Smooth muscle cell (in vitro differentiated cells): ENCODE measurements around the gene PLEKHA5. TPM values are rescaled to one million over a fixed set of nuclear protein-coding genes. Genes with fewer than 3 reads are reported as not detected.

Experiments used
- DNase-seq: peaks from one replicate; lab custom pipeline; 2025; ENCODE audit not compliant: unreplicated experiment; lab: John Stamatoyannopoulos, UW
- H2AFZ ChIP-seq: fragments of 200-600 bp; sonication (generic); 2 replicates; pipeline ENCODE4 v1.6.0; 2016; ENCODE audit warnings: antibody characterized with exemption, low read depth, mild to moderate bottlenecking
- H3F3A ChIP-seq: fragments of 200-600 bp; sonication (generic); 2 replicates; pipeline ENCODE4 v1.6.0; 2017; ENCODE audit warnings: antibody characterized with exemption, low read depth
- H3K27ac ChIP-seq: fragments of 200-600 bp; sonication (generic); 2 replicates; pipeline ENCODE4 v1.5.1; 2016; ENCODE audit warnings: low read depth, mild to moderate bottlenecking
- H3K27me3 ChIP-seq: fragments of 200-600 bp; sonication (generic); 2 replicates; pipeline ENCODE4 v1.6.1; 2016; ENCODE audit warnings: low read depth, mild to moderate bottlenecking
- H3K36me3 ChIP-seq: fragments of 200-600 bp; sonication (generic); 2 replicates; pipeline ENCODE4 v1.5.1; 2016; ENCODE audit warnings: low read depth
- H3K4me1 ChIP-seq: fragments of 200-600 bp; sonication (generic); 2 replicates; pipeline ENCODE4 v1.5.1; 2016; ENCODE audit warnings: low read depth
- H3K4me2 ChIP-seq: fragments of 200-600 bp; sonication (generic); 2 replicates; pipeline ENCODE4 v1.6.0; 2016; ENCODE audit warnings: mild to moderate bottlenecking
- H3K4me3 ChIP-seq: fragments of 200-600 bp; sonication (generic); 2 replicates; pipeline ENCODE4 v1.5.1; 2016; ENCODE audit warnings: mild to moderate bottlenecking
- H3K79me2 ChIP-seq: fragments of 200-600 bp; sonication (generic); 2 replicates; pipeline ENCODE4 v1.6.0; 2016; ENCODE audit warnings: low read depth, mild to moderate bottlenecking
- H3K9ac ChIP-seq: fragments of 200-600 bp; sonication (generic); 2 replicates; pipeline ENCODE4 v1.6.0; 2016; ENCODE audit warnings: low read depth
- H3K9me3 ChIP-seq: fragments of 200-600 bp; sonication (generic); replicated peaks from 2 replicates; pipeline ENCODE4 v1.5.1; 2016; ENCODE audit warnings: low read depth
- H4K20me1 ChIP-seq: fragments of 200-600 bp; sonication (generic); 2 replicates; pipeline ENCODE4 v1.6.0; 2016; ENCODE audit warnings: low read depth
- CTCF ChIP-seq: fragments of 200-600 bp; sonication (generic); IDR thresholded peaks from 2 replicates; pipeline ENCODE4 v1.5.1; 2017; ENCODE audit warnings: borderline replicate concordance, mild to moderate bottlenecking, antibody characterized with exemption; ENCODE audit not compliant: insufficient read depth, poor library complexity, severe bottlenecking
- WGBS: methylation state at CpG from one replicate; pipeline ENCODE4 v1.1.7; 2016; ENCODE audit warnings: low lambda C conversion rate; 5-methylcytosine and 5-hydroxymethylcytosine counted together
- polyA plus RNA-seq: library from polyadenylated mRNA; unstranded; fragments of >200 nt; fragmentation: Nextera tagmentation; extraction: Ambion mirVana; gene quantifications from 2 replicates; pipeline ENCODE4 v1.2.1, GENCODE V29; 2016
- total RNA-seq: library from RNA; depleted of rRNA; stranded (reverse); fragments of >200 nt; gene quantifications from 2 replicates; pipeline ENCODE4 v1.2.3, GENCODE V29; 2014

The PLEKHA5 gene
- total and polyA plus RNA-seq, 2 experiments from 2014 or later, result 21.4 to 43.1 TPM

GRCh38 chr12:19203013-19203412 lies 73.5 kb downstream of the PLEKHA5 start:
- Histone ChIP-seq H4K20me1 (peaks cover 3% of the 10 kb centered on the region), H3K4me2 (no peak overlapping the region), H2AFZ (no peak overlapping the region), H3K9ac (no peak overlapping the region), H3K9me3 (no peaks in the 10 kb centered on the region), H3F3A (peaks cover 21% of the 10 kb centered on the region), H3K79me2 (peaks cover 66% of the 10 kb centered on the region), H3K27me3 (no peaks in the 10 kb centered on the region), H3K36me3 (no peaks in the 10 kb centered on the region), H3K4me3 (no peak overlapping the region), H3K27ac (peak overlapping the region; percentile 83), H3K4me1 (peaks cover 45% of the 10 kb centered on the region)
- no peak for TF ChIP-seq CTCF
- WGBS, result 88% methylated on average over 1 of the region's 1 CpG
- no peak for DNase-seq

- DNase-seq, result no peak
- Histone ChIP-seq H2AFZ (no peak overlapping the region), H3K4me3 (no peak overlapping the region), H3F3A (peaks cover 14% of the 10 kb centered on the region), H4K20me1 (no peaks in the 10 kb centered on the region), H3K27me3 (no peaks in the 10 kb centered on the region), H3K9me3 (no peaks in the 10 kb centered on the region), H3K27ac (peak overlapping the region; percentile 83), H3K36me3 (no peaks in the 10 kb centered on the region), H3K4me1 (peaks cover 38% of the 10 kb centered on the region), H3K4me2 (no peak overlapping the region), H3K9ac (no peak overlapping the region), H3K79me2 (peaks cover 66% of the 10 kb centered on the region)
- no peak for TF ChIP-seq CTCF
- WGBS, result 96% methylated on average over 6 of the region's 6 CpGs
Measured at GRCh38 chr12:19203539-19204506, 74.3 kb downstream of the PLEKHA5 start.

GRCh38 chr12:19205120-19205519 lies 75.6 kb downstream of the PLEKHA5 start:
- H3K27ac ChIP-seq, result no peak overlapping the region
- H3K9ac ChIP-seq, result no peak overlapping the region

More at GRCh38 chr12:19205120-19205519, 75.6 kb downstream of the PLEKHA5 start:
- no peaks in the 10 kb centered on the region for H3K36me3 ChIP-seq
- no peaks in the 10 kb centered on the region for H4K20me1 ChIP-seq
- H3K4me1 ChIP-seq, result peaks cover 26% of the 10 kb centered on the region
- H3F3A ChIP-seq, result peaks cover 5% of the 10 kb centered on the region
- WGBS, result 90% methylated on average over 4 of the region's 4 CpGs
- H3K27me3 ChIP-seq, result no peaks in the 10 kb centered on the region
- no peak overlapping the region for H3K4me2 ChIP-seq
- H2AFZ ChIP-seq, result no peak overlapping the region
- no peak for TF ChIP-seq CTCF
- no peak overlapping the region for H3K4me3 ChIP-seq
- peaks cover 57% of the 10 kb centered on the region for H3K79me2 ChIP-seq
- H3K9me3 ChIP-seq, result no peaks in the 10 kb centered on the region
- DNase-seq, result no peak
